SU-DHL-6 (cell line): Measurements from ENCODE around the gene BEND3.

Experiments used
- H2AFZ ChIP-seq: fragments of 200-600 bp; sonication (generic); 2 replicates; pipeline ENCODE4 v1.6.1; 2014; ENCODE audit warnings: low read depth, mild to moderate bottlenecking, moderate library complexity, mixed read lengths, antibody characterized with exemption, low read length; ENCODE audit not compliant: severe bottlenecking
- H3F3A ChIP-seq: fragments of 200-600 bp; shearing (Covaris generic); 2 replicates; pipeline ENCODE4 v1.6.0; 2016; ENCODE audit warnings: antibody characterized with exemption, mild to moderate bottlenecking; ENCODE audit not compliant: insufficient read depth
- H3K27ac ChIP-seq: fragments of 200-600 bp; sonication (generic); 2 replicates; pipeline ENCODE4 v1.5.1; 2016; ENCODE audit warnings: low read depth, mild to moderate bottlenecking, low read length, moderate library complexity, mixed read lengths
- H3K27me3 ChIP-seq: fragments of 200-600 bp; sonication (generic), shearing (Covaris generic); 2 replicates; pipeline ENCODE4 v1.6.0; 2014; ENCODE audit warnings: mild to moderate bottlenecking, low read length
- H3K36me3 ChIP-seq: fragments of 200-600 bp; sonication (generic); 2 replicates; pipeline ENCODE4 v1.6.1; 2014; ENCODE audit warnings: mild to moderate bottlenecking, low read length, mixed read lengths
- H3K4me2 ChIP-seq: fragments of 300-600, 200-600 bp; shearing (Covaris generic), sonication (generic); 2 replicates; pipeline ENCODE4 v1.6.0; 2014; ENCODE audit warnings: low read length, low read depth, mild to moderate bottlenecking; ENCODE audit not compliant: poor library complexity, severe bottlenecking
- H3K4me3 ChIP-seq: fragments of 200-600 bp; sonication (generic); 2 replicates; pipeline ENCODE4 v1.5.1; 2014; ENCODE audit warnings: antibody characterized with exemption, low read length, mild to moderate bottlenecking, mixed read lengths; ENCODE audit not compliant: insufficient read depth, poor library complexity, severe bottlenecking
- H3K79me2 ChIP-seq: fragments of 200-600 bp; sonication (generic); 2 replicates; pipeline ENCODE4 v1.6.1; 2014; ENCODE audit warnings: mild to moderate bottlenecking, low read length, moderate library complexity; ENCODE audit not compliant: insufficient read depth
- H3K9ac ChIP-seq: fragments of 200-600 bp; sonication (generic); 2 replicates; pipeline ENCODE4 v1.7.0; 2014; ENCODE audit warnings: mild to moderate bottlenecking, low read length
- H3K9me2 ChIP-seq: fragments of 200-600 bp; sonication (generic); replicated peaks from 2 replicates; pipeline ENCODE4 v1.6.1; 2014; ENCODE audit warnings: low read length; ENCODE audit not compliant: insufficient read depth
- H3K9me3 ChIP-seq: fragments of 200-600 bp; sonication (generic); 2 replicates; pipeline ENCODE4 v1.6.1; 2014; ENCODE audit warnings: low read length, mixed read lengths; ENCODE audit not compliant: insufficient read depth
- H4K20me1 ChIP-seq: fragments of 200-600 bp; sonication (generic); 2 replicates; pipeline ENCODE4 v1.6.1; 2014; ENCODE audit warnings: low read depth, mild to moderate bottlenecking, antibody characterized with exemption, low read length, moderate library complexity, mixed read lengths
- CTCF ChIP-seq: fragments of 200-600 bp; sonication (generic); IDR thresholded peaks from one replicate; pipeline ENCODE4 v1.5.1; 2017; ENCODE audit warnings: antibody characterized with exemption, mild to moderate bottlenecking, low read length, moderate library complexity; ENCODE audit not compliant: insufficient read depth, poor library complexity, severe bottlenecking
- EZH2phosphoT487 ChIP-seq: fragments of 200-600 bp; sonication (generic), shearing (Covaris generic); conservative IDR thresholded peaks from 2 replicates; pipeline ENCODE4 v1.6.1; 2018; ENCODE audit warnings: mild to moderate bottlenecking, antibody characterized with exemption, low read length, moderate library complexity, mixed read lengths

BEND3 gene

GRCh38 chr6:107154801-107155160, 39.5 kb upstream of the BEND3 start:
- Histone ChIP-seq H3K9me3 (no peaks in the 10 kb centered on the region), H3K9me2 (no peaks in the 10 kb centered on the region), H3K4me2 (no peak overlapping the region), H3K9ac (no peak overlapping the region), H4K20me1 (no peaks in the 10 kb centered on the region), H3K36me3 (no peaks in the 10 kb centered on the region), H3K27me3 (no peaks in the 10 kb centered on the region), H2AFZ (no peak overlapping the region), H3F3A (no peaks in the 10 kb centered on the region), H3K27ac (no peak overlapping the region), H3K79me2 (no peaks in the 10 kb centered on the region), H3K4me3 (no peak overlapping the region)
- TF ChIP-seq EZH2phosphoT487 = no peak
- TF ChIP-seq CTCF = no peak

GRCh38 chr6:107154131-107154800, 39.0 kb upstream of the BEND3 start:
- Histone ChIP-seq H3K27ac (no peak overlapping the region), H3K9ac (no peak overlapping the region), H3F3A (no peaks in the 10 kb centered on the region), H3K36me3 (no peaks in the 10 kb centered on the region), H3K27me3 (no peaks in the 10 kb centered on the region), H3K4me3 (no peak overlapping the region), H3K79me2 (no peaks in the 10 kb centered on the region), H4K20me1 (no peaks in the 10 kb centered on the region), H2AFZ (no peak overlapping the region), H3K9me2 (no peaks in the 10 kb centered on the region), H3K9me3 (no peaks in the 10 kb centered on the region), H3K4me2 (no peak overlapping the region)
- TF ChIP-seq CTCF = no peak

GRCh38 chr6:107152638-107153430, 37.5 kb upstream of the BEND3 start:
- Histone ChIP-seq H2AFZ (no peak overlapping the region), H3K27ac (no peak overlapping the region), H4K20me1 (no peaks in the 10 kb centered on the region), H3K79me2 (no peaks in the 10 kb centered on the region), H3K9me2 (no peaks in the 10 kb centered on the region), H3K36me3 (no peaks in the 10 kb centered on the region), H3K27me3 (no peaks in the 10 kb centered on the region), H3K9ac (no peak overlapping the region), H3K9me3 (no peaks in the 10 kb centered on the region), H3K4me3 (no peak overlapping the region), H3F3A (no peaks in the 10 kb centered on the region), H3K4me2 (no peak overlapping the region)
- TF ChIP-seq EZH2phosphoT487 (no peak), CTCF (no peak)
